Raji (cell line): ENCODE data around the gene MYO10.

Source experiments
- POLR2A ChIP-seq: IDR thresholded peaks from 2 replicates; pipeline ENCODE4 v1.6.1; 2011; ENCODE audit warnings: low read depth, low read length, control low read depth; ENCODE audit not compliant: insufficient read depth

MYO10 gene

DNA sequence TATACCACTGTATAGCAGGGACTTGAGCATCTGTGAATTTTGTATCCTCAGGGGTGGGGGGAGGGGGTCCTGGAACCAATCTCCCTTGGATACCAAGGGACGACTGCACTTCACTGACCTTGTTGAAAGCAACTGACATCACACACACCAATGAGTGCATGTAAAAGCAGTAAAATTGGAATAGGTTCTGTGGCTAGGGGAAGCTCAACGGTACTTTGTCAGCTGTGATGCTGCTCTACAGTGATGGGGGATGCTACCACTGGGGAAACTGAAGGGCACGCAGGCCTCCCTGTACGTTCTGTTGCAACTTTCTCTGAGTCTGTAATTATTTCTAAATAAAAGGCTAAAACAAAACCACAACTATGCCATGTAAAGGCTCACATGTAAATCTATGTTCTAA, 272.2 kb downstream of the MYO10 start:
- no peak for TF ChIP-seq POLR2A

DNA sequence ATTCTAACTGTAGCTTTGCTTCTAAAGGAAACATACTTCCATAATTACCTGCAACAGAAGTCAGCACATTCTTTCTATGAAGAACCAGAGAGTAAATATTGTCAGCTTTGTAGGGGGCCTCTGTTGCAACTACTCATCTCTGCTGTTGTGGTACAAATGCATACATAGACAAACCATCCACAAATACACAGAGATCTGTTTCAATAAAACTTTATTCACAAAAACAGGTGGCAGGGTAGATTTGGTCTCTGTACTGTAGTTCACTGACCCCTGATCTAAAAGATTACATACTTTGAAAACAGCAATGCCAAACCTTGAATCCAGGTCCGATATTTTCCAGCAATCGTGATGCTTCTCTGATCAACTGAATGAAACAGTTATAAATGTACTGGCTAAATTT, 274.4 kb downstream of the MYO10 start:
- TF ChIP-seq POLR2A, result no peak

DNA sequence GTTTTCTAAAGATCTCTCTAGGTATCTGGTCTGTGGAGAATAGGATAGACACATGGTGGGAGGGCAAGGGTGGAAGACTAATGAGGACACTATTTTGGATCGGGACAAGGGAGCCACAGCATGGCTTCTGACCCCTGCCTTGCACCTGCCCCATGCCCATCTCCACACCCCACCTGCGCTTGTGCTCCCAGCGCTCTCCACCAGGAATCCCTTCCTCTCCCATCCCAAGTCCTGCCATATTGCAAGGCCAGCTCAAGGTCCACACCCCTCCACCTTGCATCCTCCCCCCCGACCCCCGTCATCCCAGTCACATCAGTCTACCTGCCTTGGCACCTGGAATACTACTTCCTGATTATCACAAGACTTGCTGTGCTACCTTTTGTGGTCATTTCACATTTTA, 275.1 kb downstream of the MYO10 start:
- no peak for TF ChIP-seq POLR2A

DNA sequence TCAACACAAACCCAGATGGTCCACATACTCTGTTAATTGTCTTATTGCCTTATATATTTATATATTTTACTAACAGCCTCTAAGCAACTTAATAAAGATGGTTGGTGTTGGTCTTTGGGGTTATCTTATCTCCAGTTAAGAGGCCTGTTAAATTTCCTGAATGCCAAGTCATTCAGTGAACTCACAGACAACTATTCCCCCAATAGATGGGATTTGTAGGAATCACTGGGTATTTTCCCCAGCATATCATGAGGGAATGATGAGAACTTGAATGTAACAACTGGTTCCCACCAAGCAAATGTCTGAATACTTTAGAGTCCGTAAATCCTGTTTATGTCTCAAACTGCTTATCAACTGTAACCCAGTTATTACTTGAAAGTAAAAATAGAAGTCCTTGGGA, 276.6 kb downstream of the MYO10 start:
- no peak for TF ChIP-seq POLR2A

DNA sequence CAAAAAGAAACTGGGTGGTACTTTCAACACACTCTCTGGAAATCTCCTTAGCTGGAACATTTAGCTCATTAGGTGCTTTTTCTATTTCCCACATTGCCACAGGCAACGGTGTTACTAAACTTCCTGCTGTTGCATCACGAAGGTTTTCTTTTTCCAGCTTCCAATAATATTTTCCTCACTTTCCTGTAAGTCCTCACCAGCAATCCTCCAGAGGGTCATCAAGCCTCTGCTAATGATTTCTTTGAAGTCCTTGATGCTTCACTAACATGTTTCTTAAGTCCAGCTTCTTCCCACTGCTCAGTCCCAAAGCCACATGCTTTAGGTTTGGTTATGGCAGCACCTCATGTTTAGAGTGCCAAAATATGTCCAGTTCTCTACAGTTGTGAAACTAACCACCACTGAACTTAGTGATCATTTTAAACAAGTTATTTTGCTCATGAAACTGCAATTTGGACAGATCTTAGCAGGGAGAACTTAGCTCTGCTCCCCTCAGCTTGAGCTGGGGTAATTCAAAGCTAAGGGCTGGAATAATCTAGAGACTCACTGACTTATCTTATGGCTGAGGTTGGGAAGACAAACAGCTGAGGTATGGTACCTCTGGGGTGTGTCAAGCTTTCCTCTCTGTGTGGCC, 279.4 kb downstream of the MYO10 start:
- TF ChIP-seq POLR2A, result no peak

DNA sequence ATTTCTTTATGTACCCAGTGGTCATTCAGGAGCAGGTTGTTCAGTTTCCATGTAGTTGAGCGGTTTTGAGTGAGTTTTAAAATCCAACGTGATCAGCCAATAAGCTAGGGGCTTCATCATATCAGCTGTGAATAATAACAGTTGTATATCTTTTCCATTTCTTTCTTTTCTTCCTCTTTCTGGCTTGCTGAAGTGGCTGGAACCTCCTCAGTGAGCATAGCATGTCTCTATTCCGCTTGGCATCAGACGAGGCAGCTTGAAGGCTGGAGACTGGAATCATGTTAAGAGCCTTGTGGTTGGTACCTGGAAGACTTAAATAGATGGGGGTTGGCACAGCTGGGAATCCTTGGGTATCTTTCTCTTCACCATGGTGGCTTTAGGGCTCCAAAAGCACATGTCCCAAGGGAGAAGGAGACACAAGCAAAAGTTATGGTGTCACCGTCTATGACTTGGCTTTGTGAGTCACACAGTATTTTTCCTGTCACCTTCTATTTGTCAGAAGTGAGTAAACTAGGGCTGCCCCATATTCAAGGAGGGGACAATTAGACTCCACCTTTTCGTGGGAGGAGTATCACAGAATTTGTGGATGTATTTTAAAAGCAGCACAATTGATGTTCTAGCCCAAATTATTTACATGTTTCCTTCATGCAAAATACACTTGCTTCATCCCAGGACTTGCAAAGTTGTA, 281.3 kb downstream of the MYO10 start:
- TF ChIP-seq POLR2A, result no peak

DNA sequence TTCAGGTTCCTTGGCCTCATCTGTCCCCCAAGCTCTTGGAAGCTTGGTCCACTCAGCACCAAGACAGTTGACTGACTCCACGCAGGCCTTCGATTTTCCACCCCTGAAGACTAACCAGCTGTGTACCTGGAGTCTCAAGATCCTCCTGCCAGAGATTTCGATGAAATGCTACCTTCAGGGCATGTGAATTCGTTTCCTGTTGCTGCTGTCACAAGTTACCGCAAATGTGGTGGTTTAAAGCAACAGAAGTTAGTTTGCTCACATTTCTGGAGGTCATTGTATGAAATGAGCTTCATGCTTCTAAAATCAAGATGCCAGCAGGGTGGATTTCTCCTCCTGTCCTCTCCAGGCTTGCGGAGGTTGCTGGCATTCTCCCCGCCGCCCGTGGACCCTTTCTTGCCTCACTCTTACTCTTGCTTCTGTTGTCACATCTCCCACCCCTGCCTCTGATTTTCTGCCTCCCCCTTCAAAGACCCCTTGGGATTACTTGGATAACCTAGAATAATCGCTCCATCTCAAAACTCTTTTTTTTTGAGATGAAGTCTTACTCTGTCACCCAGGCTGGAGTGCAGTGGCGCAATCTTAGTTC, 291.7 kb downstream of the MYO10 start:
- TF ChIP-seq POLR2A, result no peak

DNA sequence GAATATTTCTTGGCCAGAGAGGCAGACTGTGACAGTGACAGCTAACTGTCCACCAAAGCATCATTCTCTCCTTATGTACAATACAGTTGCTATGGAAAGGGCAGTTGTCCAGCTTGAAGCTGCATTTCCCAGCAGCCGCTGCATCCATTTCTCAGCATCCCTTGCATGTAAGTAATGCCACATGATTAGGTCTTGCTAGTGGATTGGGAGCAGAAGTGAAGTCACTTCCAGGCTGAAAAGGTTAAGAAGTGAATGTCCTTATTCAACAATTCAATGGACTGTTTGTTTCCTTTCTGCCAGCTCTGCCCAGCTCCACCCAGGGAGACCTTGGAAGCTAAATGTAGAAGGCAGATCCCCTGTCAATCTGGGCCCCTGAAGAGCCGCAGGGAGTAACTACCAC, 293.2 kb downstream of the MYO10 start:
- no peak for TF ChIP-seq POLR2A

DNA sequence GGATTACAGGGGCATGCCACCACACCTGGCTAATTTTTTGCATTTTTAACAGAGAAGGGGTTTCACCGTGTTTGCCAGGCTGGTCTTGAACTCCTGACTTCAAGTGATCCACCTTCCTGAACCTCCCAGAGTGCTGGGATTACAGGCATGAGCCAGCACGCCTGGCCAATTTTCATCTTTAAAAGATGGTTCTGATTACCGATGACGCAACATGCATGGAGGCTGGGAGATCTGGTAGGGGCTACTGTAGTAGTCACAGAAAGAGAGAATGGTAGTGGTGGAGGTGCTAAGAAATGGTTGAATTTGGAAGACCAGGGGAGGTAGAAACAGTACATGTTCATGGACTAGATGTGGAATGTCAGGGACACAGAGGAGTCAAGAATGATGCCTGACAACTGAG, 296.9 kb downstream of the MYO10 start:
- no peak for TF ChIP-seq POLR2A

DNA sequence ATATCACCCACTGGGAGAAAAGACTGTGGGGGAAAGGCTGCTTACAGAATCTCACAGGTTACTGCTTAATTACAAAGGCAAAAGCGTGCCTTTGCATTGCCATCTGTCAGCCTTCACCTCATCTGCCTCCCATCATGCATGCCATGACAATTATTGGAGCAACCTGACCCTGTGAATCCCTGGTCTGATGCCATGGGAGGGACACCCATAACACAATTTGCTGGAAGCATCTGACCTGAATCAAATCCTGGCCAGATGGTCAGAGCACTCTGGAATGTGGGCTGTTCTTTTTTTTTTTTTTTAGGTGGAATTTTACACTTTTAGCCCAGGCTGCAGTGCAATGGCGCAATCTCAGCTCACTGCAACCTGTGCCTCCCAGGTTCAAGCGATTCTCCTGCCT, 307.7 kb downstream of the MYO10 start:
- TF ChIP-seq POLR2A, result no peak

DNA sequence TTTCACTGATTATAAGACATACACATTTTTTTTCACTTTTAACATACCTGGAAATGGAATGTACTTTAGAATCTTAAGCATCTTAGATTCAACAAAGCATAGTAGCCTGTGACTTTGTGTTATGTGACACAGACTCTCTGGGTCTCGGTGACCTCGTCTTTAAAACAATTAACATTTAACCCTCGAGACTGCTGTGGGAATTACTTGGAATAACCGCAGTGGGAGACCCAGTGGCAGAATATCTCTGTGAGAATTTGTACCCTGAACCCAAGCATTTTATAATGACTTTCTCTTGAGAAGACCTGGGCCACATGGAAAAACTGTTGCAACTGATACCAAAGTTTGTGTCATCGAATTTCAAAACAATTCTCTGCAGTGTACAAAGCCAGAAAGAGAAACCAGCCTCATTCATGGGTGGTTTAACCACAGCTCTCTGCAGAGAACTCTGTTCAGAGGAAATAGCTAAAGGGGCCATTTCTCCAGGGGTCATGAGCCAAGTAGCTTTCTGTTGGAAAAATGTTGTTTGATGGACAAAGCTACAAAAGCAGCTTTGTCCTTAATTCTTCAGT, 309.3 kb downstream of the MYO10 start:
- no peak for TF ChIP-seq POLR2A

DNA sequence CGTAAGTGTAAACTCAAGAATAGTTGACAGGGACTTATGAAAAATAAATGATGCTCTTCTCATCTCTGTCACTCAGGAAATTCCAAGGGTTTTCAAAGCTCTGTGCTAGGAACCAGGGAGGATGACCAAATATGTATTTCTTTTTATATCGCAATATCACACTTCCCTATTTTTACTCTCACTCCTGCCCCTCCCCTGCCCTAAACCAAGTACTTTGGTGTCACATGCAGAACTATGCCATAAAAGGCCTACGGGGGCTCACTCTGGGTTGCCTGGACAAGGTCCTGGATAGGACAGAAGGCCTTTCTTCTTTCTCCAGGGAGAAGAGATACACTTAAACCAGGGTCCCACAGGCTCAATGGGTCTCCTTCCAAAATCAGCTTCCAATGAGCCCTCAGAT, 311.0 kb downstream of the MYO10 start:
- no peak for TF ChIP-seq POLR2A

DNA sequence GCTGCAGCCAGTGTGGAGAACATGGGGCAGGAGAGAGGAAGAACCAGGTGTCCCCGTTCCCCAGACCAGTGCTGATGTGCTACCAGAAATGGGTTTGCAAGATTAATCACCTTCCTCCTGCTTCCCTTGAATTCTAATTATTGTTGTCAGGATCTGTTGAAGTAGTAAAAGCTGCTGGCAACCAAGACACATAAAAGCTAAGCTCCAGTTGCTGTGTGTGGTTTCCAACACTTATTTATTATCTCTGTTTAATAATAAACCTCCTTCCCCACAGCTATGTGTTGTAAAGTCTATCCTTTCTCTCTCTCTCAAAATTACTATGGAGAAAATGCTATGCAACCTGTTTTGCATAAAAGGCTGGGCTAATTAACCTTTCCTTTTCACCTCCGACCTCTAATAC, 317.0 kb downstream of the MYO10 start:
- TF ChIP-seq POLR2A, result no peak

DNA sequence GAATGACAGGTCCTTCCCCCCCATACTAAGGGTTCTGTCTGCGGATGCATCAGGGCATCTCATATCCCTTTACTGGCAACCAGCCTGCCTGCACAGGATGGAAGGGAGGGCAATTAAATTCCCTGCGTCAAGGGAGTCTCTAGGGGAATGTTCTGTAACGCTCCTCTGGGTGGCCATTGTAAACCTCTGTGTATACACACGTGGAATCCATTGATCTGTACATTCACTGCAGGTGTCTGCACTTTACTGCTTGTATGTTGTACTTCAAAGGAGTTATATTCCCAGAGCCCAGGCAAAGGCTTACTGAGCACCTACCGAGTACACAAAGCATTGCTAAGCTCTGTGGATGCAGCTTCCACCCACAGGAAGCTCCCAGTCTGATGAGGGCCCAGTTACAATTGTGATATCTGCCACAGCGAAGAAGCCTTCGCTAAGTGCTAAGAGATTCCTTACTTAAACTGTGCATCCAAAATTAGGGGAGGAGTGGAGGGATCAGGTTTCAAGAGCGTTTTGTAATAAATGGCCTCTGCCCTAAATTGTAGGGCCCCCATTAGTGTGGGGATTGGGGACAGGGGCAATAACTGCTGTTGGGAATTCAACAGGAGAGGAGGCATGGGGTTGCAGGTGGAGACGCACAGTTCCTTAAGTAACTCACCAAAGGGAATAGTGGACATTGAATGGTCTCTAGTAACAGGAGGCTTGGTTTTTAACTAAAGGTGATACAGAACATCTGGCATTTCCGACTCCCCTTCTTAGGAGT, 317.8 kb downstream of the MYO10 start:
- no peak for TF ChIP-seq POLR2A

DNA sequence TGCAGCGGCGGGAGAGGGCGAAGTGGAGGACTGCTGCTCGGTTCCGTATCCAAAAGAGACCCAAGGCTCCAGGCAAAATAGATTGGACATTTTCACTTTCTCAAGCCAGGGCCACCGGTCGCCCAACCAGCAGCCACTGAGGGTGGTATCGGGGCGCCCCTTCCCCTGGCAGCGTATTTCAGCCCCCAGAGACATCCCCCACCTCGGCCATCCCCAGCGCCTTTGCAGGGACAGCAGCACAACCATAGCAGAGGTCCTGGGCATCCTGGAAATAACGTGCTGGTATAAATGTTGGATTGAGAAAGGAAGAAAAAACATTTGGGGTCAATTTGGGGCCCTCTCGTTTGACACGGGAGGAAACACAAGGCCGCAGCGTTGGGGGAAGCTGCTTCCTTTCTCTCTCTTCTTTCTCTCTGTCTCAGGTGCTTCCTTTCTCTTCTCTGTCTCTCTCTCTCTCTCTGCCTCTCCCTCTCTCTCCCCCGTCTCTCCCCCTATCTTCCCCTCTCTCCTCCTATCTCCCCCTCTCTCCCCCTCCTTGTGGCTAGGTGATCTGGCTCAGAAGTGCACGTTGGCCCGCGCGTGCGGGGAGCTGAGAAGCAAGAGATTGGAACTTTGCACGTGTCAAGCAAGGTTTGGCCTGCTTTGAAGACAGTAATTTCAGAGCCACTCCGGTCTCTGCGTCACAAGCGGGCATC, 318.7 kb downstream of the MYO10 start:
- TF ChIP-seq POLR2A, result no peak
